HG03460 (cell line): ENCODE measurements around the gene HHIPL1.

Source experiments
- ATAC-seq: cut with Tn5 transposase; IDR thresholded peaks from one replicate; pipeline ENCODE4 v1.9.1; 2021; ENCODE audit not compliant: unreplicated experiment

Gene HHIPL1

GRCh38 chr14:99644723-99645544 lies at the start of gene HHIPL1:
TSS of gene HHIPL1 (plus strand) at chr14:99645129. CDS start at chr14:99645208, 79 bp downstream.
- ATAC-seq, result no peak

GRCh38 chr14:99595524-99595923 lies 49.4 kb upstream of the HHIPL1 start:
- no peak for ATAC-seq

GRCh38 chr14:99596071-99596627 lies 48.8 kb upstream of the HHIPL1 start:
- no peak for ATAC-seq

- ATAC-seq, result no peak
These were observed 48.2 kb upstream of the HHIPL1 start for GRCh38 chr14:99596772-99597171.

- ATAC-seq, result no peak
These were observed 46.9 kb upstream of the HHIPL1 start for GRCh38 chr14:99597911-99598600.

GRCh38 chr14:99598774-99599173 lies 46.2 kb upstream of the HHIPL1 start:
- no peak for ATAC-seq

- ATAC-seq, result no peak
These were observed 45.5 kb upstream of the HHIPL1 start for GRCh38 chr14:99599393-99599792.

GRCh38 chr14:99600232-99600888 lies 44.6 kb upstream of the HHIPL1 start:
- ATAC-seq, result no peak

GRCh38 chr14:99601361-99601831 lies 43.5 kb upstream of the HHIPL1 start:
- ATAC-seq, result no peak

GRCh38 chr14:99602054-99602787 lies 42.7 kb upstream of the HHIPL1 start:
- no peak for ATAC-seq

GRCh38 chr14:99602788-99603415 lies 42.0 kb upstream of the HHIPL1 start:
- no peak for ATAC-seq

- no peak for ATAC-seq
These were observed 41.3 kb upstream of the HHIPL1 start, which contains the start of gene CCDC85C for GRCh38 chr14:99603471-99604277. TSS of gene CCDC85C (minus strand) at chr14:99604207. CDS start at chr14:99603959, 248 bp downstream.

- ATAC-seq, result peak; percentile 83
These were observed 40.6 kb upstream of the HHIPL1 start for GRCh38 chr14:99604278-99604765.

GRCh38 chr14:99604766-99605298 lies 40.1 kb upstream of the HHIPL1 start:
- peak; percentile 20 for ATAC-seq

GRCh38 chr14:99605299-99605961 lies 39.5 kb upstream of the HHIPL1 start:
- ATAC-seq, result peak; percentile 25

GRCh38 chr14:99606359-99606758 lies 38.6 kb upstream of the HHIPL1 start:
- ATAC-seq, result no peak

GRCh38 chr14:99608591-99608990 lies 36.3 kb upstream of the HHIPL1 start:
- no peak for ATAC-seq
